GM21360 (cell line): ENCODE data around the gene THSD4.

ENCODE experiments used
- ATAC-seq: cut with Tn5 transposase; IDR thresholded peaks from one replicate; pipeline ENCODE4 v1.9.1; 2021; ENCODE audit warnings: mild to moderate bottlenecking, moderate library complexity; ENCODE audit not compliant: unreplicated experiment

THSD4 gene

GRCh38 chr15:71551566-71551965, 436.3 kb downstream of the THSD4 start:
- ATAC-seq: no peak

DNA sequence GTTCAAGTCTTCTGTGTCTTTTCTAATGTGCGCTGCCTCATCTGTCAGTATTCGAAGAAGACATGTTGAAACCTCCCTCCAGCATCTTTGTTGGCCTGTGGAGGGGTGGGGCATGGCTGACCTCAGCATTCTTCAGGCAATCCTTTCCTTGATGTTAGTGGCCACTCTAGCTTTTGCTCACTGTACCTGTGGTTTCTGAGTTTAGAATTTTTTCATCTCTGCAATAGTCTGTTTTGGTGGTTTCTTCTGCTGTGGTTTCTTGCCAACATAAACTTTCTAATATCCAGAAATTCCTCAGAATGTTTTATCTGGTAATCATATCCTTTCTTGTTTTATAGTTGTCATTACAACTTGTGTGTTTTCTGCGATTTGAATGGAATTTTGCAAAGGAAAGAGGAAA, 443.8 kb downstream of the THSD4 start:
- ATAC-seq: no peak

DNA sequence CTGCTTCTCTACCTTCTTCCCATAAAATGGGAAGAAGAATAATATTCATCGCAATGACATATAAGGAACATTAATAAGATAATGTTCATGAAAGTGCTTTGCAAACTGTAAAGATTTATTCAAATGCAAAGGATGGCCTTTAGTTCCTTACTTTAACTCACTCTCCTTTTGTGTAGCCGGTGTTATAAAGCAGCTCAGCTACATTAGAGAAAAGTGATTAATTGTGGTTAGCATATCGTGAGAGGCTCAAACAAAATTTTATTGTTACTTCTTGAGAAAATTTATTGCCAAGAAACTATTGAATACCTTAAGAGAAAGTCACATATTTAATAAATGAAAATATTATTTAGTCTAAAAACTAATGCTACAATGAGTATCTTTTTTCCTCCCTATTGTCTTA, 444.3 kb downstream of the THSD4 start:
- no peak for ATAC-seq

DNA sequence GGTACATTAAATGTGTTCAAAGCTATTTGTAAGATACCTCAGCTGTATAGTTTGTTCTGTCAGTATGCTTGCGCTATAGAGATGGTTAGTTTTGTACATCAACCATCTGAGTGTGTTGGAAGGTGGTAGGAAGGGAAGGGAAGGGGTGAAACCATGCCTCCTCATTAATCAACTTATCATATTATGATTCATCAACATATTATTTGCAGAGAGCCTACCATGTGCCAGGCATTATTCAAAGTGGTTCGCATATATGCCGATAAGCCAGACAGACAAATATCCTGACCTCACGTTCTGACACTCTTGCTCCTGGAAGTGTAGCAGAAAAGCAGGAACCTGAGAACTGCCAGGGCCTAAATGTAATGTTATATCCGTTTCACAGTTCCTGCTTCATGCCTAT, 447.0 kb downstream of the THSD4 start:
- no peak for ATAC-seq

DNA sequence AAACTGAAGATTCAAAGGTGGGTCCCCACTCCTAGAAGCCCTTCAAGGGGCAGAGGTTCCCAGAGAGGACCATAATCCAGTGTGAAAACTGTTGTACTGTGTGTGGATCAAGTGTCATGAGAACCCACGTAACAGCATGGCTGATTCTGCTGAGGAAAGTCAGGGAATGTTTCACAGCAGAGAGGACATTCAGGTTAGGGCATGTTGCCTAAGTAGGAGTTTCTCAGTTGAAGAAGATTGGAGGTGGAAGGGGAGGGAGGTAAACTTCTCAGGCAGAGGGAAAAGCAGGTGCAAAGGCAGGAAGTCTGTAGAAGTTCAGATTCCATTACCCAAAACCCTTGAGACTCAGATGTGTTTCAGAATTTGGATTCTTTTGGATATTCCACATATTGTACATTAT, 448.9 kb downstream of the THSD4 start:
- no peak for ATAC-seq

DNA sequence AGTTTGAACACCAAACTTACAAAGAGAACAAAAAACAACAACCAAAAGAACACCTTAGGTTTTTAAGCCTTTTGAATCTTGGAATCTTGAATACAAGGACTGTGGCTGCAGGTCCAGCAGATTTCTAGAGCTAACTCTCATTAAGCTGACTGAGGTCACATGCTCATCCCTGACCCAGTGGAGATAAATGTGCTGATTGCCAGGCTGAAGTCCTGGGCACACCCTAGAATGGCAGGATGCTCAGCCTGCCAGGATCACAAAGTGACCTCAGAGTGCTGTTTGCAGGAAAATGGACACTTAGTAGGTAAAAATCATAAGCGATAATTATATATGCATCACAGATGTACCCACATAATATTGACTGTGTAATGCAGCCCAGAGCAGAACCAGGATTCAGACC, 449.7 kb downstream of the THSD4 start:
- ATAC-seq: no peak

DNA sequence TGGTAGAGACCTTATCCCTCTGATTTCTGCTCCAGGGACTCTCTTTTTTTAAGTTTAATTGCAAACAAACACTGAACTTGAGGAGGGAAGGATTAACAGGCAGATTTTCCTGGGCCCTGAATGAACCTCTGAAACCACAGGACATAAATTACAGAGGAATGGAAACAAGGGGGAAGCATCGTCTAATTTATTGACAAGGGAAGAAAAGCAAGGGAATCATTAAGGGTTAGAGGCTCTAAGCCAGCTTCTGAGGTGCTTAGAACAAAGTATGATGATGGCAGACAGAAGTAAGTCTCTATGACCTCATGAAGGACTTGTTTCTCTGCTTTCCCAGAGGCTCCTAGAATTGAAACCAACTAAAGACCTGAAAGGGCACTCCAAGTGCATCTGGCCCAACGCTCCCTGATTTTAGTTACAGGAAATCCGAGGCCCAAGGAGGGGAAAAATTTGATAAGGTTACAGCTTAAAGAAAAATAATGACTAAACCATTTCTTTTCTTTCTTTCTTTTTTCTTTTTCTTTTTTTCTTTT, 450.4 kb downstream of the THSD4 start:
- ATAC-seq: no peak

GRCh38 chr15:71566226-71566625, 451.0 kb downstream of the THSD4 start:
- ATAC-seq: no peak

DNA sequence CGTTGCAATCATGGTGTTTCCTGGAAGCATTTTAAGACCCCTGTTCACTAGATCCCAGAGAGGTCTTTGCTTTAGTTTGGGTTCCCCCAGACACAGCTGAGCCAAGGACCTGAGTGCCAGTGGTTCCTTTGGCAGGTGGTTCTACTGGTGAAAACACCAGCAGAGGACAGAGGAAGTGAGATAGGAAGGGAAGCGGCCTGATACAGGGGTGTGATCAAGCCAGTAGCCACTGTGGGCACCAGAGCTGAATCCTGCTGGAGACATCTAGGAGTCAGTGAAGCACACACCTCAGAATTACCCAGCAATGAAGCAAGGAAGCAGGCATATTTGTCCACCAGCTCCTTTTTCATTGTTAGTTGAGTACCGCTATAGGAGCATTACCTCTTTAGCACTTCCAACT, 451.9 kb downstream of the THSD4 start:
- no peak for ATAC-seq

- ATAC-seq: no peak
These were observed 453.0 kb downstream of the THSD4 start for GRCh38 chr15:71568227-71568626.

DNA sequence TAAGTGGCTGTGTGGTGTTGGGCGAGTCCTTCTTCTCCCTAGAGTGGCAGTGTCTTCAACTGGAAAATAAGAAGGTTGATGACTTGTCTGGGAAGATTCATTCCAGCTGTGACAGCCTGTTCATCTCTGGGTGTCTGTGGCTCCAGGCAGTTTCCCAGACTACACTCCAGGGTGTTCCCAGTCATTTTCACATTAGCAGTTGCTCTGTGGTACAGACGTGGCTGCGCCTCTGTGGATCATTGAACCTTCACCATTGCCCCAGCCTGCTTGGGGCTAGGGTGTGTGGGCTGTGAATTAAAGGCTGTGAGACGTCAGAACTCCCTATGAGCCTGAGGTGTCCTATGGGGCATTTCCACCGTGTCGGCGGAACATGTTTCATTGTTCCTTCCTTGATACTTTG, 455.5 kb downstream of the THSD4 start:
- no peak for ATAC-seq

DNA sequence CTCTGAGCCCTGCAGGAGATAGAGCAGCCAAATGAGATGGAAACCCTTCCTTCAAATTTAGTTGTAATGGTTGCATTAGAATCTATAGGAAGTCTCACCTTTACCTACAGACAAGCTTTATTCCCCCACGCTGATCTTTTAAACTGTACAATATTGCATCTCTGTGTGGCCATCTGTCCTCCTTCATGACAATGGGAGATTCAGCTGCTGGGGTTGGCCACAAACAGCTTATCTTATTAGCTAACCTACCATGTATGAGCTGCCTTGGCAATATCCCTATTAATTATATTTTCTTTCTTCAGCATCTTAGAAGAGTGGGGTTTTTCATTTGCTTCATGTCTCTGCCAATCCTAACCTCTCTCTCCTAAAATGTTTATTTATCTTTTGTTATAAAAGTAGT, 456.4 kb downstream of the THSD4 start:
- no peak for ATAC-seq

- ATAC-seq: no peak
These were observed 457.3 kb downstream of the THSD4 start for GRCh38 chr15:71572452-71573053.

- no peak for ATAC-seq
These were observed 458.3 kb downstream of the THSD4 start for GRCh38 chr15:71573599-71573998.

GRCh38 chr15:71575474-71576045, 460.3 kb downstream of the THSD4 start:
- no peak for ATAC-seq

DNA sequence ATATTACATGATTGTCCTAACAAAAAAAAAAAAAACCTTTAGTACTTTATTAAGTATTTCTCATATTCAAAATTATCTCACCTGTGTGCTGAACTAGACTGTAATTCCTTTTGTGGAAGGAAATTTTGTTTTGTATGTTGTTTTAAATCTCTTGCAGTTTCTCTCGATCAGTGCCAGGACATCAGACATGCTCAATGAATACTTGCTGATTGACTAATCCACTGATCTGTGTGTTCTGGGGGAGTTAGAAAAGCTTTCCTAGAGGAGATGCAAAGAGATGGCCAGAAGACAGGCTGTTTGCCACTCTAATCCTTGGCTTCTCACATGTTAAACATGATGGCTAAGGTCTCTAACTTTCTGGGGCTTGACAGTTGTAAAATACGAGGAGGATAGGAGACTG, 461.8 kb downstream of the THSD4 start:
- ATAC-seq: no peak

DNA sequence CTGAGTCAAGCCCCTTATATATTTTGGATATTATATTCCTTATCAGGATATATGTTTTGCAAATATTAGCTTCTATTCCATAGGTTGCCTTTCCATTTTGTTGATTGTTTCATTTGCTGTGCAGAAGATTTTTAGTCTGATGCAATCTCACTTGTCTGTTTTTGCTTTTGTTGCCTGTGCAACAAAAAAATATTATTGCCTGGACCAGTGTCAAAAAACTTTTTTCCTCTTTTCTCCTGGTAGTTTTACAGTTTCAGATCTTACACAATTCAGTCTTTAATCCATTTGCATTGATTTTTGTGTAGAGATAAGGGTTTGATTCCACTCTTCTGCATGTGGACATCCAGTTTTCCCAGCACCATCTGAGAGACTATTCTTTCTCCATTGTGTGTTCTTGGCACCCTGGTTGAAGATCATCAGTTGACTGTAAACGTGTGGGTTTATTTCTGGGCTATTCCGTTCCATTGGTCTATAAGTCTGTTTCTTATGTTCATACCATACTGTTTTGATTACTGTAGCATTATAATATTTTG, 466.2 kb downstream of the THSD4 start:
- ATAC-seq: no peak

DNA sequence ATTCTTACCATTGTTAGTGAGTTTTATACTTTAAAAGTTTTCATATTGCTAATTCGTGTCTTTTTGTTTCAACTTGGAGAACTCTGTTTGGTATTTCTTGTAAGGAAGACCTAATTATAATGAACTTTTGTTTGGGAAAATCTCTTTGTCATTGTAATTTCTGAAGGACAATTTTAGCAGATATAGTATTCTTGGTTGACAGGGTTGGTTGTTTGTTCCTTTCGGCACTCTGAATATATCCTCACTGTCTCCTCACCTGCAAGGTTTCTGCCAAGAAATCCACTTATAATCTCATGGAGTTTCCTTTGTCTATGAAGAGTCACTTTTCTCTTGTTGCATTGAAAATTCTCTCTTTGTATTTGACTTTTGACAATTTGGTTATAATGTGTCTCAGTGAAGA, 469.9 kb downstream of the THSD4 start:
- no peak for ATAC-seq

GRCh38 chr15:71586463-71586862, 471.2 kb downstream of the THSD4 start:
- no peak for ATAC-seq

DNA sequence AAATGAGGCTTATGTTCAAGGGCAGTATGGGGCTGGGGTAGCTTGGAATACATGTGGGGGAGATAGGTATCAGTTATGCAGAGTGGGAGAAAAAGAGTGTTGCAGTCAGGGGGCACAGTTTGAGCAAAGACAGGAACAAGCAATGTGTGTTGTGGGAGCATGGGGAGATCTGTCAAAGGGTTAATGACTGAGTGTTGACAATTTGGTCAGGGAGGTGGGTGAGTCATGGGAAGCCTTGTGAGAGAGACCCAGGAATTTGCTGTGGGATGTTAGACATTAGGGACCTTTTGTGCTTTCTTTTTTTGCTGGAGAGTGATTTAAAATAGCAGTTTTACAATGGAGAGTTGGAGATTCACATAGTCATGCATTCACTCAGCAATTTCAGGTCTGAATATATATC, 473.5 kb downstream of the THSD4 start:
- ATAC-seq: no peak

DNA sequence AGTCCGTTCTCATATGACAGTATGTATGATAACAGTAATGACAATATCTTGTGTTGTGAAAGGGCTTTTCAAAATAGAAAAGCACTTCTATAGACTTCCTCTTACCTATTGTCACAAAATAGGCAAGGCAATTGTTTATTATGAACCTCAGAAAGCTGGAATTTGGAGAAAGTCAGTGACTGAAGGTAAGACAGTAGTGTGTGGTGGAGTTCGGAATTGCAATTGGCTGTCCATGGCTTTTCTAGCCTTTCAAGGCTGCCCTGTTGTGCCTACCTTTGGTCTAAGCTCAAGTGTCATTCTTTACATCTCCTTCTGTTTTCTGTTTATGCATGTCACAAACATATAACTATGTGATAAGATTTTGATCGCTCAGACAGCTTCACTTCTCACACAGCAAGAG, 475.8 kb downstream of the THSD4 start:
- ATAC-seq: no peak

- no peak for ATAC-seq
These were observed 476.9 kb downstream of the THSD4 start for GRCh38 chr15:71592203-71592602.
